GM20000 (cell line): ENCODE results near the gene FAIM2.

Experiments used
- DNase-seq: peaks from one replicate; pipeline ENCODE4 v3.0.0; 2012; ENCODE audit warnings: low spot score
- TF ChIP-seq, protein P1 (sequence below): IDR thresholded peaks from 2 replicates; pipeline ENCODE4 v1.5.1; 2012; ENCODE audit warnings: mild to moderate bottlenecking, control low read depth; ENCODE audit errors: extremely low read depth, missing control alignments

FAIM2 gene

DNA sequence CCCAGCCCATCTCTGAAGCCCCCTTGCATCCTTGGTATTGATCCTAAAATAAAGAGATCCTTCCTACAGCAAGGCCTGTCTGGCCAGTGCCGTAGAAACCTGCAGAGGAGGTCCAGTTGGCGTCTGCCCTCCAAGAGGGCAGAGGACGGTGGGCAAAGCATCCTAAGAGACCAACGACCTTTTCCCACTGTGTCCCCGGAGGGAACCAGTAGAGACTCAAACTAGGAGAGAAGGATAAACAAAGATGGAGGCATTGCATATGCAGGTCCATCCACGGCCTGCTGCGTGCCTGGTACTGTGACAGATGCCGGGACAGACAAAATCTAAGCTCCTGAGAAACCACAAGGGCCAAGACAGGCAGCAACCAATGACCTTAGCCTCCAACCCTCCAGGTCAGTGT, 79.3 kb downstream of the FAIM2 start:
- TF ChIP-seq, protein P1, sequence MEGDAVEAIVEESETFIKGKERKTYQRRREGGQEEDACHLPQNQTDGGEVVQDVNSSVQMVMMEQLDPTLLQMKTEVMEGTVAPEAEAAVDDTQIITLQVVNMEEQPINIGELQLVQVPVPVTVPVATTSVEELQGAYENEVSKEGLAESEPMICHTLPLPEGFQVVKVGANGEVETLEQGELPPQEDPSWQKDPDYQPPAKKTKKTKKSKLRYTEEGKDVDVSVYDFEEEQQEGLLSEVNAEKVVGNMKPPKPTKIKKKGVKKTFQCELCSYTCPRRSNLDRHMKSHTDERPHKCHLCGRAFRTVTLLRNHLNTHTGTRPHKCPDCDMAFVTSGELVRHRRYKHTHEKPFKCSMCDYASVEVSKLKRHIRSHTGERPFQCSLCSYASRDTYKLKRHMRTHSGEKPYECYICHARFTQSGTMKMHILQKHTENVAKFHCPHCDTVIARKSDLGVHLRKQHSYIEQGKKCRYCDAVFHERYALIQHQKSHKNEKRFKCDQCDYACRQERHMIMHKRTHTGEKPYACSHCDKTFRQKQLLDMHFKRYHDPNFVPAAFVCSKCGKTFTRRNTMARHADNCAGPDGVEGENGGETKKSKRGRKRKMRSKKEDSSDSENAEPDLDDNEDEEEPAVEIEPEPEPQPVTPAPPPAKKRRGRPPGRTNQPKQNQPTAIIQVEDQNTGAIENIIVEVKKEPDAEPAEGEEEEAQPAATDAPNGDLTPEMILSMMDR: no peak
- no peak for DNase-seq

DNA sequence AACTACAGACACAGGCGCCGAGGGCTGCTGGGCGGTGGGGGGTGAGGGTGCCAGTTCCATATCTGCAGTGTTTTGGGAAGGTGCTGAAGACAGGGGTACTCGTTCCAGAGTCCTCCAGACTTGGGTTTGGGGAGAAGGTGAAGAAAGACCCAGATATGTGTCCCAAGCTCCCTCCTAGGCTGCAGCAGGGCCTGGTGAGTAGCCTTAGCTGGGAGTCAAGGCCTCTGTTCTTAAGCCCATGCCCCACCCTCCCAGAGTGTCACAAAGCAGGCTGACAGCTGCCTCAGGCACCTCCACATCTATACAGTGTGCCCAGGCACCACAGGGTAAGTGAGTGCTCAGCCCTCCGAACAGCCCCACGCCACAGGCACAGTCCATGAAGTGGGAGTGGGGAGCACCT, 79.7 kb downstream of the FAIM2 start:
- no peak for DNase-seq
- TF ChIP-seq, protein P1: no peak

DNA sequence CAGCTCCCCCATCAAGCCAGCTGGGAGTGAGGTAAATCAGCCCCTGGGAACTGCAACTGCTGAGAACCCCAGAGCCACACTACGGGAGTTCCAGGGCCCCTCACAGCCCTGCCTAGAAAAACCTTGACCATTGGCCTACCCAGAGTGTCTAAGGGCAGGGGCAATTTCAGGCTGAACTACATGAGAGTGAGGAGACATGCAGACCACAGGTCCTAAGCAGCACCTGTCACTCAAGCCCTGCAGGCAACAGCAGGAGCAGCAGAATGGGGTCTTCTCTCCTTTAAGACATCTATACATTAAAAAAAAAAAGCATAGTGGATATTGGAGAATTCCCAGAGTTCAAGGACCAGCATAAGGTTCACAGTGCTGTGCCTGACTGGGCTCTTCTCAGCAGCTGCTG, 80.3 kb downstream of the FAIM2 start:
- TF ChIP-seq, protein P1: no peak
- DNase-seq: no peak

DNA sequence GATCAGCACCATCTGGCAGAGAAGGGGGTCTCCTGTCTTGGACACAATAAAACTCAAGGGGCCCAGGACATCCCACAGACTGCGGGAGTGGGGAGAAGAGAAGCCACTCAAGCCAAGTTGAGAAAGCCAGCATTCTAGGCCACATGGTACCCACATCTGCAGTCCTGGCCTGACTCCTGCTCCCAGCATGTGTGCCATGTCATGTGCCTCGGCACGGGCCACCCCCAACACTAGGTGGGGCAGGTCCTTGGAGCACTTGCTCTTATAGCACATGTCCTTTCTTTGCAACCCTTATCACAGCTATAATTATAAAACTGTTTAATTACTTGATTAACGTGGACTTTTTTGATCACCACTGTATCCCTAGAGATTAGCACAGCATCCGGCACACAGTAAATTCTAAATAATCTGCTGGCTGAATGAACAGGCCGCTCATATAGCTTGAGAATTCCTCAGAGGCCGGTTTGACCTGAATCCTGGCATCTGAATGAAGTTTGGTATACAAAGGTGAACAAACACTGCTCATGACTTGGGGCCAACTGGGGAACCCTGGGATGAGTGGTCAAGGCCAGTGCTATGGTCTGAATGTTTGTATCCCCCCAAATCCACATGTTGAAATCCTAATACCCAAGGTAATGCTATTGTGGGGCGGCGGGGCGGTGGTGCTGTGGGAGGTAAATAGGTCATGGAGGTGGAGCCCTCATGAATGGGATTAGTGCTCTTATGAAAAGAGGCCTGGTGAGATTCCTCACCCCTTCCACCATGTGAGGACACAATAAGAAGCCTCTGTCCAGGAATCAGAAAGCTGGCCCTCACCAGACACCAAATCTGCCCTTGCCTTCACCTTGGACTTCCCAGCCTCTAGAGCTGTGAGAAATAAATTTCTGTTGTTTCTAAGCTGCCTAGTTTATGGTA, 82.1 kb downstream of the FAIM2 start:
- TF ChIP-seq, protein P1: no peak
- no peak for DNase-seq

DNA sequence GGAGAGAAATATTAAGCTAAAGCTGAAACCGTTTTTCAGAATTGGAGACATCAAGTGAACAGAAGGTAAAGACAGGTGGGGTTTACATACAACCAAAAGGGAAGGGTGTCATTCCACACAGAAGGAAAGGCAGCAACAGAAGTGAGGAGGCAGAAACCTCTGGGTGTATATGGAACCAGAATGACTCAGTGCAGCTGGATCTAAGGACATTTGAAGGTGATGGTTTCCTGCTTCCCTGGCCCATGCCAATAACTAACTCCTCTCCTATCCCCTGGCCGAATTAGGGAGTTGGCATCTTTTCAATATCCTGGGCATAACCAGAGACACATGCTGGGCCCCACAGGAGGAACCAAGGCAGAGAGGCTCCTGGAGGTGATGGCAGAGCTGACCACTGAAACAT, 83.9 kb downstream of the FAIM2 start:
- TF ChIP-seq, protein P1: no peak
- DNase-seq: no peak

DNA sequence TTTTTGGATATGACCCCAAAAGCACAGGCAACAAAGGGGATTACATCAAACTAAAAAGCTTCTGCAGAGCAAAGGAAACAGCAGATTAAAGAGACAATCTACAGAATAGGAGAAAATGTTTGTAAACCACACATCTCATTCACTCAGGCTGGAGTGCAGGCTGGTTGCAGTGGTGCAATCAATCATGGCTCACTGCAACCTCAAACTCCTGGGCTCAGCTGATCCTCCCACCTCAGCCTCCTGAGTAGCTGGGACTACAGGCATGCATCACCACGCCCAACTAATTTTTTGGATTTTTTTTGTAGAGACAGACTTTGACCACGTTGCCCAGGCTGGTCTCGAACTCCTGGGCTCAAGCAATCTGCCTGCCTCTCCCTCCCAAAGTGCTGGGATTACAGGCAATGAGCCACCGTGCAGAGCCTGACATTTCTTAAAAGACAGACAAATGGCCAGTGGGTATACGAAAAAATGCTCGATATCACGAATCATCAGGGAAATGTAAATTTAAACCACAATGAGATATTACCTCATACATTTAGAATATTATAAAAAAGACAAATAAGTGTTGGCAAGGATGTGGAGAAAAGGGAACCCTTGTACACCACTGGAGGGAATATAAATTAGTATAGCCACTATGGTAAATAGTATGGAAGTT, 85.3 kb downstream of the FAIM2 start:
- no peak for DNase-seq
- TF ChIP-seq, protein P1: no peak
